Endothelial cell of umbilical vein (primary cell): ENCODE results near the gene CHD9. TPM values are rescaled to one million over a fixed set of nuclear protein-coding genes. Genes with fewer than 3 reads are reported as not detected.
A peak's percentile ranks its signal among the peaks of the same experiment; 100 is the strongest.

ENCODE experiments used
- BruUV-seq: library from RNA; stranded (reverse); fragments of 400-500 nt; replicated peaks from 2 replicates; lab custom pipeline; 2021; lab: Mats Ljungman, UMichigan
- CTCF ChIA-PET: fragments of 300-600, 350-600 bp; sonication (Branson Sonifier 250); formaldehyde crosslinking; loops from one replicate; lab custom pipeline; 2021; ENCODE audit warnings: antibody characterized with exemption, inconsistent platforms; lab: Charles Lee
- POLR2A ChIA-PET: fragments of 300-600, 350-600 bp; sonication (Branson Sonifier 250); formaldehyde crosslinking; loops from one replicate; lab custom pipeline; 2021; ENCODE audit warnings: antibody characterized with exemption, inconsistent platforms; lab: Charles Lee
- DNase-seq: peaks from one replicate; pipeline ENCODE4 v3.0.0-alpha.2; 2011; ENCODE audit warnings: low read depth, low spot score
- FAIRE-seq: peaks from 2 replicates; lab custom pipeline; 2011; peaks lifted over from hg19 to GRCh38; lab: Jason Lieb, UNC
- H2AFZ ChIP-seq: 2 replicates; pipeline ENCODE4 v1.6.0; 2012; ENCODE audit warnings: low read depth, low read length, control low read depth, inconsistent platforms
- H3K27ac ChIP-seq: 2 replicates; pipeline ENCODE4 v1.5.1; 2011; ENCODE audit warnings: low read depth, mild to moderate bottlenecking, control low read depth, low read length, moderate library complexity; ENCODE audit not compliant: insufficient read depth
- H3K27me3 ChIP-seq, 2 experiments: 2 replicates each; pipeline versions ENCODE4 v1.6.0 to v1.6.1; 2011; ENCODE audit warnings: low read length in 2 of 2, mixed read lengths in 1 of 2; ENCODE audit not compliant: control insufficient read depth in 2 of 2, insufficient read depth in 2 of 2
- H3K36me3 ChIP-seq, 2 experiments: 2 replicates in 1 of 2; 3 replicates in 1 of 2; pipeline ENCODE4 v1.5.1; 2011; ENCODE audit warnings: low read length in 2 of 2, mild to moderate bottlenecking in 1 of 2, moderate library complexity in 1 of 2; ENCODE audit not compliant: control insufficient read depth in 2 of 2, insufficient read depth in 2 of 2; ENCODE audit errors: extremely low read depth in 1 of 2
- H3K4me1 ChIP-seq: 3 replicates; pipeline ENCODE4 v1.5.1; 2011; ENCODE audit warnings: mild to moderate bottlenecking, low read length; ENCODE audit not compliant: control insufficient read depth, insufficient read depth; ENCODE audit errors: extremely low read depth
- H3K4me2 ChIP-seq: 2 replicates; pipeline ENCODE4 v1.6.1; 2011; ENCODE audit warnings: low read length, control low read depth, mixed read lengths; ENCODE audit not compliant: insufficient read depth
- H3K4me3 ChIP-seq, 3 experiments: fragments of 200-600 bp in 1 of 3; sonication (generic), shearing (Covaris generic) in 1 of 3; replicated peaks in 1 of 3; 2 replicates each; pipeline ENCODE4 v1.5.1; 2011 to 2016; ENCODE audit warnings: control low read depth in 3 of 3, low read length in 3 of 3, mild to moderate bottlenecking in 2 of 3, inconsistent platforms in 1 of 3, low read depth in 1 of 3, moderate library complexity in 1 of 3; ENCODE audit not compliant: insufficient read depth in 1 of 3
- H3K79me2 ChIP-seq: 2 replicates; pipeline ENCODE4 v1.6.0; 2012; ENCODE audit warnings: low read length, inconsistent platforms; ENCODE audit not compliant: control insufficient read depth, insufficient read depth
- H3K9ac ChIP-seq: replicated peaks from 2 replicates; pipeline ENCODE3; 2011; ENCODE audit warnings: low read length, control low read depth; ENCODE audit not compliant: insufficient read depth; ENCODE audit errors: extremely low read depth
- H3K9me1 ChIP-seq: replicated peaks from 3 replicates; pipeline ENCODE4 v1.6.0; 2011; ENCODE audit warnings: mild to moderate bottlenecking, low read length; ENCODE audit not compliant: control insufficient read depth, insufficient read depth; ENCODE audit errors: extremely low read depth
- H3K9me3 ChIP-seq: replicated peaks from 2 replicates; pipeline ENCODE4 v1.5.1; 2012; ENCODE audit warnings: low read length, inconsistent platforms; ENCODE audit not compliant: control insufficient read depth, insufficient read depth
- H4K20me1 ChIP-seq: replicated peaks from 2 replicates; pipeline ENCODE3; 2011; ENCODE audit warnings: mild to moderate bottlenecking, low read length; ENCODE audit not compliant: control insufficient read depth, insufficient read depth; ENCODE audit errors: extremely low read depth
- CTCF ChIP-seq, 2 donors: IDR thresholded peaks; 1 replicate in 1 of 2; 2 replicates in 1 of 2; pipeline ENCODE4 v1.5.1; 2011; ENCODE audit warnings: low read length in 2 of 2, mild to moderate bottlenecking in 2 of 2, moderate library complexity in 2 of 2, control low read depth in 1 of 2, inconsistent platforms in 1 of 2, low read depth in 1 of 2; ENCODE audit not compliant: insufficient read depth in 1 of 2; ENCODE audit errors: extremely low read depth in 1 of 2
- FOS ChIP-seq: IDR thresholded peaks from 2 replicates; pipeline ENCODE4 v1.6.1; 2011; ENCODE audit warnings: mild to moderate bottlenecking, low read length, moderate library complexity, borderline replicate concordance; ENCODE audit not compliant: insufficient read depth
- JUN ChIP-seq: IDR thresholded peaks from 2 replicates; pipeline ENCODE4 v1.6.1; 2011; ENCODE audit warnings: borderline replicate concordance, low read depth; ENCODE audit not compliant: insufficient read length, insufficient read depth
- POLR2A ChIP-seq: IDR thresholded peaks from 2 replicates; pipeline ENCODE4 v1.6.1; 2012; ENCODE audit warnings: low read depth, mild to moderate bottlenecking, control low read depth, low read length
- dilution Hi-C: fragments of 300-500 bp; cut with MboI; formaldehyde crosslinking; loops from one replicate; pipeline ENCODE4 v1.15.0; 2019; ENCODE audit warnings: low sequenced_read_pairs; ENCODE audit not compliant: extremely low pct_ligation_motif_present
- intact Hi-C: fragments of 100-400 bp; cut with micrococcal nuclease; formaldehyde crosslinking; loops from one replicate; pipeline ENCODE4 v1.10.0; 2022
- polyA plus RNA-seq, 4 experiments: library from polyadenylated mRNA; depleted of rRNA in 3 of 4; stranded (reverse) in 3 of 4; unstranded in 1 of 4; fragments of >200 nt; gene quantifications; 2 replicates each; pipeline versions ENCODE4 v1.2.1 to v1.2.3, GENCODE V29; 2011 to 2012; ENCODE audit warnings: missing spikeins in 1 of 4
- total RNA-seq: library from RNA; stranded (reverse); gene quantifications from 2 replicates; pipeline ENCODE4 v1.2.3, GENCODE V29; 2021

Gene CHD9
- total and polyA plus RNA-seq, 2 donors (not counting 3 experiments of a cell fraction or from before 2014, with no cell fraction given): 9.9 to 59.2 TPM

GRCh38 chr16:53091466-53092211 lies 36.8 kb downstream of the CHD9 start:
- dilution Hi-C loops: no loop called here
- TF ChIP-seq CTCF (IDR thresholded peaks at IDR 0.05; ENCODE audit: extremely low read depth in 1 of 2, insufficient read depth in 1 of 2, low read depth in 1 of 2, low read length in 2 of 2) (no peak), FOS (peak; percentile 15), JUN (peak; percentile 4), POLR2A (no peak)
- BruUV-seq: no TSS peak

More at GRCh38 chr16:53091466-53092211, 36.8 kb downstream of the CHD9 start:
- Histone ChIP-seq H2AFZ (peak overlapping the region; percentile 9), H3K27ac (peak overlapping the region; percentile 72), H3K9ac (peak overlapping the region; percentile 19), H3K9me3 (no peaks in the 10 kb centered on the region), H3K4me3 (no peak overlapping the region), H3K4me1 (peaks cover 39% of the 10 kb centered on the region), H3K4me2 (peak overlapping the region; percentile 44), H3K36me3 (no peaks in the 10 kb centered on the region), H3K9me1 (no peaks in the 10 kb centered on the region), H4K20me1 (no peaks in the 10 kb centered on the region), H3K27me3 (no peaks in the 10 kb centered on the region), H3K79me2 (peaks cover 1% of the 10 kb centered on the region)
- ChIA-PET CTCF (interaction anchor here (0.6 to 5.6 kb wide), 6 partner anchors 8 to 116 kb away, joined by 3 to 31 read pairs (median 8); partner anchors contain the start of gene CHD9), POLR2A (interaction anchor here (0.6 to 0.8 kb wide), 2 partner anchors 8 to 9 kb away, joined by 3 to 4 read pairs; no protein-coding TSS in a partner anchor)
- FAIRE-seq (peak; percentile 55), DNase-seq (peak; percentile 69)
- intact Hi-C loops: loop anchor here (1.0 to 5.0 kb wide), 4 partner anchors 8 to 426 kb away; no protein-coding TSS in a partner anchor
